WI38 (cell line): ENCODE measurements around the gene UBE2G2.
A peak's percentile ranks its signal among the peaks of the same experiment; 100 is the strongest.

Experiments
- H3K4me3 ChIP-seq: 2 replicates; pipeline ENCODE4 v1.5.1; 2011; ENCODE audit warnings: low read depth, mild to moderate bottlenecking, control low read depth, low read length
- TF ChIP-seq, protein P1 (sequence below): IDR thresholded peaks from 2 replicates; pipeline ENCODE4 v1.5.1; 2012; ENCODE audit warnings: low read depth, mild to moderate bottlenecking, control low read depth, low read length

The UBE2G2 gene

DNA sequence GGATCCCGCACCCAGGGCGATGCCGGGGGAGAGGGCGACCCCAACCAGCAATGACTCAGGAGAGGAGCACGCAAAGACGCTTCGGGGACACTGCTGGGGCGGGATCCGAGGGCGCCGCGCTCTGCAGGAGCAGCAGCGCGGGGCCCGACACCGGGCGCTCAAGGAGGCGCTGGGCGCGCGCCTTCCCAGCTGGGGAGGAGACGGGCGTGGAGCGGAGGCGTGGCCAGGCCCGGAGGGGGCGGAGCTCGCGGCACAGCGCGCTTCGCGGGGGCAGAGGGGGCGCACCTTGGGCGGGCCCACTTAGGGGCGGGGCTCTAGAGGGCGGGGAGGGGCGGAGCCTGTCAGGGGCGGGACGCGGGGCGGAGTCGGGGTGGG, 15.9 kb upstream of the UBE2G2 start:
- TF ChIP-seq, protein P1, sequence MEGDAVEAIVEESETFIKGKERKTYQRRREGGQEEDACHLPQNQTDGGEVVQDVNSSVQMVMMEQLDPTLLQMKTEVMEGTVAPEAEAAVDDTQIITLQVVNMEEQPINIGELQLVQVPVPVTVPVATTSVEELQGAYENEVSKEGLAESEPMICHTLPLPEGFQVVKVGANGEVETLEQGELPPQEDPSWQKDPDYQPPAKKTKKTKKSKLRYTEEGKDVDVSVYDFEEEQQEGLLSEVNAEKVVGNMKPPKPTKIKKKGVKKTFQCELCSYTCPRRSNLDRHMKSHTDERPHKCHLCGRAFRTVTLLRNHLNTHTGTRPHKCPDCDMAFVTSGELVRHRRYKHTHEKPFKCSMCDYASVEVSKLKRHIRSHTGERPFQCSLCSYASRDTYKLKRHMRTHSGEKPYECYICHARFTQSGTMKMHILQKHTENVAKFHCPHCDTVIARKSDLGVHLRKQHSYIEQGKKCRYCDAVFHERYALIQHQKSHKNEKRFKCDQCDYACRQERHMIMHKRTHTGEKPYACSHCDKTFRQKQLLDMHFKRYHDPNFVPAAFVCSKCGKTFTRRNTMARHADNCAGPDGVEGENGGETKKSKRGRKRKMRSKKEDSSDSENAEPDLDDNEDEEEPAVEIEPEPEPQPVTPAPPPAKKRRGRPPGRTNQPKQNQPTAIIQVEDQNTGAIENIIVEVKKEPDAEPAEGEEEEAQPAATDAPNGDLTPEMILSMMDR: no peak
- H3K4me3 ChIP-seq: peak overlapping the region; percentile 66

DNA sequence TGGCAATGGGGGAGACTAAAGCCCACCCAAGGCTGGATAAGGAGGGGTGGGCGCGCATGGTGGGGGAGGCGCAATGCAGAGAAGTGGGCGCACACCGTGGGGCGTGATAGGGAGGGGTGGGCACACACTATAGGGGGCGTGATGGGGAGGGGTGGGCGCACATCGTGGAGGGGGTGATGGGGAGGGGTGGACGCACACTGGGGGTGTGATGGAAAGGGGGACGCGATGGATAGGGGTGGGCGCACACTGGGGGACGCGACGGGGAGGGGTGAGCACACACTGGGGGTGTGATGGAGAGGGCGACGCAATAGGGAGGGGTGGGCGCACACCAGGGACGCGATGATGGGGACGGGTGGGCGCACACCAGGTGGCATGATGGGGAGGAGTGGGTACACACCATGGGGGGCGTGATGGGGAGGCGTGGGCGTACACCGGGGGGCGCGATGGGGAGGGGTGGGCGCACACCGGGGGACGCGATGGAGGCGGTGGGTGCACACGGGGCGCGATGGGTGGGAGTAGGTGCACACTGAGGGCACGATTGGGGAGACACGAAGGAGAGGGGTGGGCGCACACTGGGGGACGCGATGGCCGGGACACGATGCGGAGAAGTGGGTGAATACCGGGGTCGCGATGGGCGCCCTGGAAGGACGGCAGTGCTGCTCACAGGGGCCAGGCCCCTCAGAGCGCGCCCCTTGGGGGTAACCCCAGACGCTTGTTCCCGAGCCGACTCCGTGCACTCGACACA, 15.3 kb upstream of the UBE2G2 start:
- H3K4me3 ChIP-seq: peak overlapping the region; percentile 66
- TF ChIP-seq, protein P1: no peak

DNA sequence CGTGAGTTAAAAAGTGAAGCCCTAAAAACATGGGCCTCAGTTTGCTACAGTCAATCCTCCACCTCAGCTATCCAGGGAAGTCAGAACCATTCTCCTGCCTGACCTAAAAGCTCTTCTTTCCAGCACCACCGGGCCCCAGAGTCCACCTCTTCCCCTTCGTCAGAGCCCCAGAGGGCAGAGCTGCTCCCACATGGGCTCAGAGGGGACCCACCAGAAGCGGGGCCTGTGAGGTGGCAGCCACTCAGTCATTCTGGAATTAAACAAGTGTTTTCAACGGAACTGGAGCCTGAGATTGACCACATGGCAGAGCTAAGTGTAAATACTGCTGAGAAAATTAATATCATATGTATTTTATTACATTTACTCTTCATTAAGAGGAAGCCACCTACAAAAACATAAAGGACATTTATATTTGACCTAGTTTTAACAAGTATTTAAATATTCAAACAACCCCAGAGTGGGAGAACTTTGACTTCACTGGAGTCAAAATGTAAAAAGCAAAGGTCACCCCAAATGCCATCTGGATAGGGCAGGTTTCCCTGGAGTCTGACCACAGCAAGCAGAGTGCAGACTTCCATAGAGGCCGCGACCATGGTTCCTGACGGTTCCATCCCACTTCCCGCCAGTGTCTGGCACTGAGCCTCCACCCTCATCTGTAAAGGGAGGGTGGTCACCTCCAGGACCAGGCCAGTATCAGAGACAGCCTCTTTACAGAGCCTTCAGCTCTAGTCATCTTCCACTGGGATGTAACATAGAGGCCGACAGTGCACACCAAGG, 14.4 kb upstream of the UBE2G2 start:
- TF ChIP-seq, protein P1: no peak
- H3K4me3 ChIP-seq: no peak overlapping the region

DNA sequence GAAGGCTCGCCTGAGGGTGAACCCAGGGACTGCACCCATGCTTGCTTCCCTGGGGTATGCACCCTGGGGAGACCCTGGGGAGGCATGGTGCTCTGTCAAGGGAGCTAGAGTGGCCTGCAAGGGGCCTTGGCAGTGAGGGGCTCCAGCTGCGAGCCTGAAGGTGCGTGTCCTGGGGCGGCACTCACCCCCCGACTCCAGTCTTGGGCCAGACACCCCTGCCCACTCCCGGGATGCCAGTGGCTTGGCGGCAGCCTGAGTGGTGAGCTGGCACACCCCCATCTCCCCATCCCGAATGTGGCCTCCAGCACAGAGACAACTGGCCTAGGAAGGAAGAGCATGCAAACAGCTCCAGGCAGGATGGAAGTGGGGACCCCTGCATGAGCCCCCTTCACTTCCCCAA, 13.6 kb upstream of the UBE2G2 start:
- TF ChIP-seq, protein P1: no peak
- H3K4me3 ChIP-seq: no peak overlapping the region

DNA sequence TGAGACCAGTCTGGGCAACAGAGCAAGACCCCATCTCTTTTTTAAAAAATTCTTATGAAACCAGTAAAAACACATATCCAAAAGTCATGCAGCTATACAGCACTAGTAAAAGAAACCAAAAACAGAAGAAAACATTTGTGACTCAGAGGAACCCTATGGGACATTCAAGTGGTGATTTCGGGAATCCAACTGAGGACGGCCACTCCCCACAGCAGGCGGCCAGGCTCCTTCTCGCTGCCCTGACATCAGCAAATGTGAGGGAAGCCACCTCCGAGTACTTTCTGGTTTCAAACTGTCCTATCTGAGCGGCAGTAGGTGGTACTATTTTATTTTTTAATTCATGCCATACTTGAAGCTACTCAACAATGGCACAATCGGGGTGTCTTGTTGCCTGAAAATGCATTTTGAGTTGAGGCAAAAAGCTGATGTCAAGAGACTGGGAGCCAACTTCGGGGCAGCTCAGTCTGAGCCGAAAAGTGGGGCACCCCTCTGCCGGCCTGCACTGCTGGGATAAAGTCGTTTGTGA, 12.9 kb upstream of the UBE2G2 start:
- no peak overlapping the region for H3K4me3 ChIP-seq

DNA sequence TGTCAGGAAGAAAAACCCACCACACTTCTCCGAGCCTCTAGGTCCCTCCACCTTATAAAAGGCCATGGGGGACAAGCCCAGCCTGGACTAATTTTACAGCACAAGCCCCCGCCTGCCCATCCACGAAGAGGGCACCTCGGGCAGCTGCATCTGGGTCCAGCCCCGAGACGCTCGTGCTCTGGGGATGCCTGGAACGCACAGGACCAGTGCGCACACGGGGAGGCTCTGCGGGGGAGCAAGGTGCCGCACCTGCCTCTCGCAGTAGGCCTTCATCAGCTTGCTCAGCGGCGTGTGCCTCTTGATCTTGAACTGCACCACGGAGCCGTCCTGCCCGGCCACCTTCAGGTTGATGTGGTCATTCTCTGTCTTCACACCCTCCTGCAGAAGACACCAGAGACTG, 12.1 kb upstream of the UBE2G2 start:
- TF ChIP-seq, protein P1: no peak
- H3K4me3 ChIP-seq: no peak overlapping the region

More for the DNA sequence above, 12.9 kb upstream of the UBE2G2 start:
- TF ChIP-seq, protein P1: no peak

DNA sequence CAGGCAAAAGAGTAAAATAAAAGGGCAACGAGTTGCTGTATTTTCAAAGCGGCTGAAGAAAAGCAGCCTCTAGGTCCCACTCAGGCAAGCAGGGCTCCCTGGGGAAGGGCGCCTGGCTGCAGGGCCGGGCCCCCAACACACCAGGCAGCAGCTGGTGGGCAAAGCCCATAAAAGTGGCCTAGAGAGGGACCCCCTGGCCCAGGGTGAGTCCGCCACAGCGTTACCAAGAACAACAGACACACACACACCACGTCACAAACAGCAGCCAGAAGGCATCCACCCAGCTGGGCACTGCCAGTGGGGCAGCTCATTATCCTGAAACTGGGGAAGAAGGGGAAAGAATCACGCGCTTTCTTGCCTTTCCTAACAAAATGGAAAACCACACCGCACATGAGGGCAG, 11.5 kb upstream of the UBE2G2 start:
- H3K4me3 ChIP-seq: no peak overlapping the region
- TF ChIP-seq, protein P1: no peak
